AG09319 (cell line): ENCODE data around the gene METTL25B.

Source experiments
- DNase-seq: peaks from one replicate; pipeline ENCODE4 v3.0.0-alpha.2; 2010; ENCODE audit warnings: low read depth; ENCODE audit errors: extremely low read depth
- TF ChIP-seq, protein P1 (sequence below): IDR thresholded peaks from 2 replicates; pipeline ENCODE4 v1.5.1; 2011; ENCODE audit warnings: low read depth, mild to moderate bottlenecking, inconsistent platforms, low read length, moderate library complexity

The METTL25B gene

DNA sequence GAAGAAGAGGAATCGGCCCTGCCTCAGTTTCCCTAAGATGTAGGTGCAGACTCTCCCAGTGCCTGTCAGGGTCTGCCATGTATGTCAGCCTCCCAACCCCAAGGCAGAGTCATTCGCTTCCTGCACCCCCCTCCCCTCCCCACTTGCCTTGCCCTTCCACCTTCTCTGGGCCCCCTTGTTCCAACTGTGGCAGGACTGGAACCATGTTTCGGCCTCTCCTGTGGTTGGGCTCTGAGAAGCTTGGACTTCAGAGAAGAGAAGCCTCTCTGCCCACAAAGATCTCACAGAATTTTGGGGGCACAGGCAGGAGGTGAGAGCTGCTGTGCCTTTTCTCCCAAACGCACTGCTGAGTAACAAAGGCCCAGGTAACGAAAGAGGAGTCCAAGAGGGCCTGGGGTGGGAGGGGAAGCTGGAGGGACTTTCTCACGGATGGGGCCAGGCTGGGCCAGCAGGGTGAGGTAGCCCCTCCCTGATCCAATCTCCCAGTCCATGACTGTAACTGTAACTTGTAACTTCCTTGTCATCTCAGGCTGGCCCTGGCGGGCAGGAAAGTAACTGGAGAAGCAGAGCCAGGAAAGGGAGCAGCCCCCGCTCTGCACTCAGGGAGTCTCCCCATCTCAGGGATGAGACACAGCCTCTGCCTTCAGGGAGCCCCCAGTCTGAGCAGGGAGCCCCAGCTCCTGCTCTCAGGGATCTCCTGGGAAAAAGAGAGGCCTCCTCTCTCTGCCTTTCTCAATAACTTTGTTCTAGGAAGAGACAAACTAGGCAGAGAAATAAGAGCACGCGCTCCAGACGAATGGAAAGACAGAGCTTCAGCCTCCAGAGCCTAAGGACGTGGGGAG lies 34.2 kb upstream of the METTL25B start:
- TF ChIP-seq, protein P1, sequence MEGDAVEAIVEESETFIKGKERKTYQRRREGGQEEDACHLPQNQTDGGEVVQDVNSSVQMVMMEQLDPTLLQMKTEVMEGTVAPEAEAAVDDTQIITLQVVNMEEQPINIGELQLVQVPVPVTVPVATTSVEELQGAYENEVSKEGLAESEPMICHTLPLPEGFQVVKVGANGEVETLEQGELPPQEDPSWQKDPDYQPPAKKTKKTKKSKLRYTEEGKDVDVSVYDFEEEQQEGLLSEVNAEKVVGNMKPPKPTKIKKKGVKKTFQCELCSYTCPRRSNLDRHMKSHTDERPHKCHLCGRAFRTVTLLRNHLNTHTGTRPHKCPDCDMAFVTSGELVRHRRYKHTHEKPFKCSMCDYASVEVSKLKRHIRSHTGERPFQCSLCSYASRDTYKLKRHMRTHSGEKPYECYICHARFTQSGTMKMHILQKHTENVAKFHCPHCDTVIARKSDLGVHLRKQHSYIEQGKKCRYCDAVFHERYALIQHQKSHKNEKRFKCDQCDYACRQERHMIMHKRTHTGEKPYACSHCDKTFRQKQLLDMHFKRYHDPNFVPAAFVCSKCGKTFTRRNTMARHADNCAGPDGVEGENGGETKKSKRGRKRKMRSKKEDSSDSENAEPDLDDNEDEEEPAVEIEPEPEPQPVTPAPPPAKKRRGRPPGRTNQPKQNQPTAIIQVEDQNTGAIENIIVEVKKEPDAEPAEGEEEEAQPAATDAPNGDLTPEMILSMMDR: no peak
- DNase-seq: no peak

- no peak for DNase-seq
These were observed 33.6 kb upstream of the METTL25B start for GRCh38 chr1:156694690-156694962.

GRCh38 chr1:156696755-156697154 lies 31.5 kb upstream of the METTL25B start:
- DNase-seq: no peak
- TF ChIP-seq, protein P1: no peak

More at GRCh38 chr1:156694690-156694962, 33.6 kb upstream of the METTL25B start:
- TF ChIP-seq, protein P1: no peak

DNA sequence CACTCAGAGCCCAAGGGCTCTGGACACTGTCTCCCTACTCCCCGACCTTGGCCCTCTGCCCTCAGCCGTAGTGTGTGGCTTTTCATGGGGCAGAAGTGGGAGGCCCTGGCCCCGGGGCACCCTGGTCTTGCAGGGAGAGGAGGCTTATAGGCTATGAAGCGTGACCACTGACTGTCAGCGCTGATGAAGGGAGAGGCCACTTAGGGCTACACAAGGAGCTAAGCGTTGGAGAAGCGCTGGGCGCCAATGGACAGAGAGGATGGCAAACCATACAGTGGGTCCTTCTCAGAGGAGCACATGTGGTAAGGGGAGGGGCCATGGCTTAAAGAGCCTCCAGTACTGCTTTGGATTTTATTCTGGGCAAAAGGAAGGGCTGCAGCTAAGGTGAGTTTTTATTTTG lies 30.8 kb upstream of the METTL25B start:
- no peak for DNase-seq
- TF ChIP-seq, protein P1: no peak

DNA sequence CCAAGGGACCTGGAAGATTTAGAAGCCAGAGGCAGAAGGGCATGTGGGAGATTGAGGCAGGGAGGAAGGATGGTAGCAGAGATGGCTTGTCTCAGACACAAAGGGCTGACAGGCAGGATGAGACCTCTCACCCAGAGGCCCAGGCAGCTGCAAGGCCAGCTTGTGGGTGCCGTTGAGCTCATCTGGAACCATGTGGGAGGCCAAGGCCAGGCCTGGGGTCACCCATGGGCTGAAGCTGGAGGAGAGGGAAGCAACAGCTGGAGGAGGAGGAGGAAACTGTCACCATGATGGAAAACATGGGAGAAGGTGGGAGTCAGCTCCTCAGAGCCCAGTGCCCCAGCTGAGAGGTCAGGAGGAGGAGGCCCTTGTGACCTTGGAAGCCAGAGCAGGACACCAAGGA lies 29.3 kb upstream of the METTL25B start:
- TF ChIP-seq, protein P1: no peak

DNA sequence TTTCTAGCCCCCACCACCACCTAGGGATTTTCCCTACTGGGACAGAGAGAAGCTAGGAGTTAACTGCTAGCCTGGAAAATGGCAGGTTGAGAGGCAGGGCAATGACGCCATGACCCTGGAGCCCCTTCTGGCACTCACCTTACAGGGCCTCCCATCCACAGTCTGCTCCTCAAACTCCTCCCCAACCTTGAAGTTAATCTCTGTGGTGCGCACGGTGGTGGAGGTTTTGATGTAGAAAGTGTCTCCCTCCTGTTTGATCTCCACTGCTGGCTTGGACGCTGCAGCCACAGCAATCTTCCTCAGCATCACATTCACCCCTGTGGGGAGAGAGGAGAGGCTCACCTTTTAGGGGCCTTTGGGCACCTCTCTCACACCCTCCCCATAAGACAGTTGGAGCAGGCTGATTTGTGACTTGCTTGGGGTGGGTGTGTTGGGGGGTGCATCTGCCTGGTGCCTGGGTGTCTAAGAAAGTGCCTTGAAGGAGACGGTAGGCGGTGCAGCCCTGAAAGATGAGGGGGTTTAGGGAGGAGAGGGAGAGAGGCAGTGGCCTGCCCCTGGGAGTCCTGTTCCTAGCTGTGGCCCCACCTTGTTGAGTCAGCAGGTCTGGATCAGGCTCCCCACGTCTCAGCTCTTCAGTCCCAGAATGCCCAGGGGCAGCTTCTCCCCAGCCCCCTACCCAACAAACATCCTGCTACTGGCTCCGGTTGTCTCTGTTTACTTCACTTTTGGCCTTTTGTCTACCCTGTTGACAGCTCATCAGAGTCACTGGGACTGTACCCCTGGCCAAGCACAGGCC lies 27.3 kb upstream of the METTL25B start:
- TF ChIP-seq, protein P1: no peak
- no peak for DNase-seq

More for the DNA sequence above, 29.3 kb upstream of the METTL25B start:
- DNase-seq: no peak

GRCh38 chr1:156703336-156703735 lies 24.9 kb upstream of the METTL25B start:
- TF ChIP-seq, protein P1: no peak

More at GRCh38 chr1:156703336-156703735, 24.9 kb upstream of the METTL25B start:
- no peak for DNase-seq
